ENCODE results near the gene LTB. TPM values are rescaled to one million over a fixed set of nuclear protein-coding genes. Genes with fewer than 3 reads are reported as not detected.

Gene LTB
- total and polyA plus RNA-seq, 2 of the 13 experiments (the other 11 are each of a cell fraction or from before 2014, with no cell fraction given) = 0.09 to 0.22 TPM

DNA sequence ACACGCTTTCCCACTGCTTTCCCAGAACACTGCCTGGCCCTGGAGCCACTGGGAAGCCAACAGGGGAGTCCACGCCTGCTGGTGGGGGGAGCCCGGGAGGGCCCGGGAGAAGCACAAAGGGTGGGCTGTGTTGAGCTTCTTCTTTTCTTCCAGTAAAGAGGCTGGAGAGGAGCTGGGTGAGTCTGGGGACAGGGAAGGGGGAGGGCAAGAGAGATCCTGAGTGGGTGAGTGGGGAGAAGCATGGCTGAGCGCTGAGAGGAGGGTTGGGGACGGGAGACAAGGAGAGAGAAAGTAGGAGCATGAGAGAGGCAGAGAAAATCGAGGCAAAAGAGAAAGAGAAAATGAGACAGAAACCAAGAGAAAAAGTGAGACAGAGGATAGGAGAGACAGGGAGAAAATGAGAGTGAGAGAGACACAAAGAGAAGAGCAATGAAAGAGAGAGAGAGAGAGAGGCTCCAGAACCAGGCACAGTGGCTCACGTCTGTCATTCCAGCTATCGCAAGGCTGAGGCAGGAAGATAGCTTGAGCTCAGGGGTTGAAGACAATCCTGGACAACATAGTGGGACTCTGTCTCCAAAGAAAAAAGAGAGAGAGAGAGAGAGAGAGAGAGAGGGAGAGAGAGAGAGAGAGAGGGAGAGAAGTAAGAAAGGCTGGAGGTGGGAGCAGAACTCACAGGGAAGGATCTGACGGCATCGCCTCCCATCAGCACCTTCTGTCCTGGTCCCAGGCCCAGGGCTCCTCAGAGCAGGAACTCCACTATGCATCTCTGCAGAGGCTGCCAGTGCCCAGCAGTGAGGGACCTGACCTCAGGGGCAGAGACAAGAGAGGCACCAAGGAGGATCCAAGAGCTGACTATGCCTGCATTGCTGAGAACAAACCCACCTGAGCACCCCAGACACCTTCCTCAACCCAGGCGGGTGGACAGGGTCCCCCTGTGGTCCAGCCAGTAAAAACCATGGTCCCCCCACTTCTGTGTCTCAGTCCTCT lies 5.9 kb upstream of the LTB start:
- ChIA-PET CTCF (ENCODE audit: low intra/inter-chr PET ratio, low total read pairs) (no interaction called here), POLR2A (interaction anchor here (1.4 kb wide), 1 partner anchor 11 kb away, joined by 3 read pairs; no protein-coding TSS in a partner anchor)
- WGBS (ENCODE audit: low lambda C conversion rate) = 31% methylated on average over 12 of the region's 12 CpGs
- Histone ChIP-seq H3K9ac (ENCODE audit: insufficient read depth, low read depth, low read length) (no peak overlapping the region), H3K4me2 (ENCODE audit: low read depth, low read length) (no peak overlapping the region), H2AFZ (ENCODE audit: low read length) (no peak overlapping the region), H3K79me2 (ENCODE audit: insufficient read depth, low read length) (no peaks in the 10 kb centered on the region), H3K36me3 (replicated peaks in 1 of 2; ENCODE audit: control insufficient read depth in 1 of 2, insufficient read depth in 2 of 2, low read length in 2 of 2) (no peaks in the 10 kb centered on the region), H3K27me3 (ENCODE audit: control insufficient read depth in 1 of 2, insufficient read depth in 2 of 2, low read length in 2 of 2) (peaks cover 7 to 36% of the 10 kb centered on the region in 2 experiments; a peak in 4 of 5 replicates), H3K27ac (ENCODE audit: extremely low read length, insufficient read depth, low read length) (no peak overlapping the region), H4K20me1 (ENCODE audit: insufficient read depth, low read length) (no peaks in the 10 kb centered on the region), H3K9me3 (ENCODE audit: low read length) (no peaks in the 10 kb centered on the region), H3K4me1 (ENCODE audit: insufficient read depth, low read length) (no peaks in the 10 kb centered on the region), H3K4me3 (replicated peaks in 1 of 3; ENCODE audit: insufficient read depth in 1 of 3, low read depth in 2 of 3, low read length in 3 of 3) (no peak overlapping the region)
- intact Hi-C loops (cut with micrococcal nuclease; ENCODE audit: unreplicated experiment) = loop anchor here (5.0 kb wide), 1 partner anchor 1141 kb away; no protein-coding TSS in a partner anchor
- in situ Hi-C loops (cut with HindIII; ENCODE audit: extremely low pct_ligation_motif_present, low pct_unique_long_range_greater_than_20kb) = loop anchor here (5.0 kb wide), 1 partner anchor 96 kb away; no protein-coding TSS in a partner anchor
- ATAC-seq (no peak), DNase-seq (ENCODE audit: low spot score) (no peak), FAIRE-seq (no peak)
- no TSS peak for BruUV-seq (replicated peaks)
- TF ChIP-seq ZNF180 (CRISPR knock-in tag; IDR thresholded peaks at IDR 0.05; ENCODE audit: borderline replicate concordance, low read depth) (no peak), MLLT10 (CRISPR knock-in tag; IDR thresholded peaks at IDR 0.05) (no peak), ADNP (CRISPR knock-in tag; IDR thresholded peaks at IDR 0.05) (no peak)

DNA sequence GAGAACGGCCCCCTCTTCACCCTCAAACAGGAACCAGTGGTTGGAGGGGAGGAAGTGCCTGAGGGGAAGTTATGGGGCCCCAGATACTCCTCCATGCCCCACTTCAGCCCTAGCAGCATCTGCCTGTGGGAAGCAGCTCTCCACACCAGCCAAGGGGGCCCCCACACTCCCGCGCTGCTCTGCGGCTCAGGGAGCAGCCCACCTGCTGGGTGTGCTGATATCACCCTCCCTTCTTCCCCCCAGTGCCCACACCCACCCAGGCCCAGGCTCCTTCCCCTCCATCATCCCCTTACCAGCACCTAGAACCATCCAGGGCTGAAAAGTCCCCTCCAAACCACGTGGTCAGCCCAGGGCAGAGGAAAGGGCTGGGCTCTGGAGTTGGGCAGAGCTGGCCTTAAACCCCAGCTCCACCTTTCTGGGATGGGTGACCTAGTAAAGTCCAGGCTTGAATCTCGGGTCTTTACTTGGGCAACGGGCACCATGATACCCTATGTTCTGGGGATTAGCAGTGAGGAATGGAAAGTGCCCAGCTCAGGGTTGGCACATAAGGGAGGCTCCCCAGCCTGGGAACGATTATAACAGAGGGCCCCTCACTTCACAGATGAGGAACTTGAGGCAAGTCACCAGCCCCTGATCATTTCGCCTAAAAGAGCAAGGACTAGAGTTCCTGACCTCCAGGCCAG lies 4.5 kb upstream of the LTB start:
- Histone ChIP-seq H3K4me2 (ENCODE audit: low read depth, low read length) (no peak overlapping the region), H3K27me3 (ENCODE audit: control insufficient read depth in 1 of 2, insufficient read depth in 2 of 2, low read length in 2 of 2) (peaks cover 9 to 46% of the 10 kb centered on the region in 2 experiments), H3K36me3 (replicated peaks in 1 of 2; ENCODE audit: control insufficient read depth in 1 of 2, insufficient read depth in 2 of 2, low read length in 2 of 2) (no peaks in the 10 kb centered on the region), H3K79me2 (ENCODE audit: insufficient read depth, low read length) (no peaks in the 10 kb centered on the region), H3K9ac (ENCODE audit: insufficient read depth, low read depth, low read length) (no peak overlapping the region), H3K9me3 (ENCODE audit: low read length) (no peaks in the 10 kb centered on the region), H2AFZ (ENCODE audit: low read length) (no peak overlapping the region), H3K4me1 (ENCODE audit: insufficient read depth, low read length) (peaks cover 10% of the 10 kb centered on the region), H3K27ac (ENCODE audit: extremely low read length, insufficient read depth, low read length) (no peak overlapping the region), H3K4me3 (replicated peaks in 1 of 3; ENCODE audit: insufficient read depth in 1 of 3, low read depth in 2 of 3, low read length in 3 of 3) (no peak overlapping the region), H4K20me1 (ENCODE audit: insufficient read depth, low read length) (no peaks in the 10 kb centered on the region)
- in situ Hi-C loops (cut with HindIII; ENCODE audit: extremely low pct_ligation_motif_present, low pct_unique_long_range_greater_than_20kb) = loop anchor here (5.0 kb wide), 1 partner anchor 94 kb away; no protein-coding TSS in a partner anchor
- DNase-seq (ENCODE audit: low spot score) = no peak
- no TSS peak for BruUV-seq (replicated peaks)
- no peak for ATAC-seq
- ChIA-PET POLR2A (interaction anchor here (1.4 kb wide), 1 partner anchor 12 kb away, joined by 3 read pairs; no protein-coding TSS in a partner anchor), CTCF (ENCODE audit: low intra/inter-chr PET ratio, low total read pairs) (no interaction called here)
- WGBS (ENCODE audit: low lambda C conversion rate) = 4% methylated on average over 9 of the region's 9 CpGs
- intact Hi-C loops (cut with micrococcal nuclease; ENCODE audit: unreplicated experiment) = loop anchor here (5.0 kb wide), 1 partner anchor 1139 kb away; no protein-coding TSS in a partner anchor
- FAIRE-seq = no peak
- TF ChIP-seq, protein P1, sequence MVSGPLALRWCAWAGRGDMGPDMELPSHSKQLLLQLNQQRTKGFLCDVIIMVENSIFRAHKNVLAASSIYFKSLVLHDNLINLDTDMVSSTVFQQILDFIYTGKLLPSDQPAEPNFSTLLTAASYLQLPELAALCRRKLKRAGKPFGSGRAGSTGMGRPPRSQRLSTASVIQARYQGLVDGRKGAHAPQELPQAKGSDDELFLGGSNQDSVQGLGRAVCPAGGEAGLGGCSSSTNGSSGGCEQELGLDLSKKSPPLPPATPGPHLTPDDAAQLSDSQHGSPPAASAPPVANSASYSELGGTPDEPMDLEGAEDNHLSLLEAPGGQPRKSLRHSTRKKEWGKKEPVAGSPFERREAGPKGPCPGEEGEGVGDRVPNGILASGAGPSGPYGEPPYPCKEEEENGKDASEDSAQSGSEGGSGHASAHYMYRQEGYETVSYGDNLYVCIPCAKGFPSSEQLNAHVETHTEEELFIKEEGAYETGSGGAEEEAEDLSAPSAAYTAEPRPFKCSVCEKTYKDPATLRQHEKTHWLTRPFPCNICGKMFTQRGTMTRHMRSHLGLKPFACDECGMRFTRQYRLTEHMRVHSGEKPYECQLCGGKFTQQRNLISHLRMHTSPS (CRISPR knock-in tag; IDR thresholded peaks at IDR 0.05; ENCODE audit: low read depth) = no peak
- TF ChIP-seq EED (CRISPR knock-in tag; IDR thresholded peaks at IDR 0.05) (no peak), MEIS1 (CRISPR knock-in tag; IDR thresholded peaks at IDR 0.05; ENCODE audit: borderline replicate concordance) (no peak), ZFP41 (CRISPR knock-in tag; IDR thresholded peaks at IDR 0.05; ENCODE audit: borderline replicate concordance) (no peak), MTF1 (CRISPR knock-in tag; IDR thresholded peaks at IDR 0.05) (no peak), POLR2AphosphoS5 (IDR thresholded peaks at IDR 0.05; ENCODE audit: low read depth, low read length) (no peak), ZNF446 (CRISPR knock-in tag; IDR thresholded peaks at IDR 0.05) (no peak)
- TF ChIP-seq, protein P2, sequence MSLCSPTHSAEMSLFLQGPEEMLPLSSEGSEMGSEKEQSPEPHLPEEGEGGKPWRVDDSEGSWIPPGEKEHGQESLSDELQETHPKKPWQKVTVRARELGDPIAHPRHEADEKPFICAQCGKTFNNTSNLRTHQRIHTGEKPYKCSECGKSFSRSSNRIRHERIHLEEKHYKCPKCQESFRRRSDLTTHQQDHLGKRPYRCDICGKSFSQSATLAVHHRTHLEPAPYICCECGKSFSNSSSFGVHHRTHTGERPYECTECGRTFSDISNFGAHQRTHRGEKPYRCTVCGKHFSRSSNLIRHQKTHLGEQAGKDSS (CRISPR knock-in tag; IDR thresholded peaks at IDR 0.05; ENCODE audit: borderline replicate concordance, low read depth) = no peak
